ENCODE data around the gene MMP17.

MMP17 gene

DNA sequence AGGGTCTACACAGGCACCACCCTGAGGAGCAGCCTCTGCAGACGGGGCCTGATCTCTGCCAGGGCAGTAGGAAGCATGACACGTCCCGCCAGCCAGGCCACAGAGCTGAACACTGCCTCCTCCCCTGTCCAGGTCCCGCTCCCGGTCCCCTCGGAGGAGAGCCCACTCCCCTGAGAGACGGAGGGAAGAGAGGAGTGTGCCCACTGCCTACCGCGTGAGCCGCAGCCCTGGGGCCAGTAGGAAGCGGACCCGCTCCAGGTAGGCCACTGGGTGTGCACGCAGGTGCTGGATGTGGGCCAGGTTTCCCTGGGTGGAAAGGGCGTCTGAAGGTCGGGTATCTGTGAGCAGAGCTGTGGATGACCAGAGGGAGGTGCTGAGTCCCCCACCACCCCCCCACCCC, 41.9 kb upstream of the MMP17 start:
- no peak for TF ChIP-seq CTCF (IDR thresholded peaks at IDR 0.05; ENCODE audit: insufficient read depth, low read depth, low read length, missing control alignments)
- DNase-seq (ENCODE audit: low read depth) = no peak
- H3K4me3 ChIP-seq (ENCODE audit: low read depth, low read length) = no peak overlapping the region

- H3K4me3 ChIP-seq (ENCODE audit: low read depth, low read length) = no peak overlapping the region
- TF ChIP-seq CTCF (IDR thresholded peaks at IDR 0.05; ENCODE audit: insufficient read depth, low read depth, low read length, missing control alignments) = no peak
- no peak for DNase-seq (ENCODE audit: low read depth)
These were observed 41.0 kb upstream of the MMP17 start for GRCh38 chr12:131787143-131787660.

DNA sequence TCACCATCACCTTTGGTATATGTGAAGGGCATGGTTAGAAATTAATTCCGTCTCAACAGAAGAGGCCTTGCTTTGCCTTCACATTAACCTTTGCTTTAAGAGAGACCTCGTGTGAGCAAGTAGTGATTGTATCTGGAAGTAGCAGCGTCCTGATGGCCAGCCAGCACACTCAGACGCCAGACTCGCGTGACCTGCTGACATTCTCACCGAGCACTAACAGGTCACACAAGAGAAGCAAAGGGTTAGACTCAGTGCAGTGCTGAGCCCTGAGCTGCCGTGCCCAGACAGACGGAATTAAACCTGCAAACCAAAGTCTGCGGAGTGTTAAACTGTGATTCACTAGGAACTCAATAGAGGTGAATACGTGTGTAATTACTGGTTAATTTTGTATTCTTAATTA, 40.1 kb upstream of the MMP17 start:
- no peak overlapping the region for H3K4me3 ChIP-seq (ENCODE audit: low read depth, low read length)
- no peak for DNase-seq (ENCODE audit: low read depth)
- TF ChIP-seq CTCF (IDR thresholded peaks at IDR 0.05; ENCODE audit: insufficient read depth, low read depth, low read length, missing control alignments) = no peak

DNA sequence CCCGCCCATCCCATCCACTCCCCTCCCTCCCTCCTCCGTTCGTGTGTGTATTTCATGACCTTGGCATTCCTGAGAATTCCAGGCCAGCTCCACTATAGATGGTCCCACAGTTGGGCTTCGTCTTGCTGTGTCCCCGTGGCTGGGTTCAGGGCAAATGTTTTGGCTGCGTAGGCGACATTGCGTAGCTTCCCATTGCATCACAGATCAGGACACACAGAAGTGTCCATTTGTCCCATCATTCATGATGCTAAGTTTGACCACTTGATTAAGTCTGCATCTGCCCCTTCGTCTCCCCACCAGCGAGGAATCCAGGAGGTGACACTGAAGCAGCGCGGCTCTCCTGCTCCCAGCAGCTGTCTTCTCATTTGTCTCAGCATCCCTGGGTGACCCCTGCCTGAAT, 38.6 kb upstream of the MMP17 start:
- H3K4me3 ChIP-seq (ENCODE audit: low read depth, low read length) = no peak overlapping the region
- TF ChIP-seq CTCF (IDR thresholded peaks at IDR 0.05; ENCODE audit: insufficient read depth, low read depth, low read length, missing control alignments) = no peak
- no peak for DNase-seq (ENCODE audit: low read depth)

DNA sequence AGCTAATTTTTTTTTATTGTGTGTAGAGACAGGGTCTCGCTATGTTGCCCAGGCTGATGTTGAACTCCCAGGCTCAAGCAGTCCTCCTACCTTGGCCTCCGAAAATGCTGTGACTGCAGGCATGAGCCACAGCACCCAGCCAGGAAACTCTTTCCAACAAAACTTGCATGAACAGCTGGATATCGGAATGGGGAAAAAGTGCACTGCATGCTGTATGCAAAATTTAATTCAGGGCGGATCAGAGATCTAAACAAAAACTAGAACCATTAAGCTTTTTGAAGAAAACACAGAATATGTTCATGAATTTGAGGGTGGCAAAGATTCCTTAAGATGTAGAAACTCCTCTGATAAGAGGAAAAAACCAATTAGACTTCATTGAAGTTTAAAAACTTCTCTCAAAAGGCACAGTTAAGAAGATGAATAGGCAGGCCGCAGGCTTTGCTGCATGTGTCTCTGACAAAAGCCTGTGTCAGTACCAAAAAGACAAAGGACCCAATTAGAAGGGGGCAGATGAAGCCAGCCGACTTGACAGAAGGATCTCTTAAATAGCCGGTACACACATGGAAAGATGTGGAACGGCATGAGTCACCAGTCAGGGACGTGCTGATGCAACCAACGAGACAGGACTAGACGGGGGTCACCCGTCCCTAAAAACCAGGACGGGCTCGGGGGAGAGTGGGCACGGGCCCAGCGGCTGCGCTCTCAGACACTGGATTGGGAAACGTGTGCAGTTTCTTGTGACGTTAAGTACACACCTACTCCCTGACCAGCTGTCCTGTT, 34.8 kb upstream of the MMP17 start:
- no peak for DNase-seq (ENCODE audit: low read depth)
- no peak for TF ChIP-seq CTCF (IDR thresholded peaks at IDR 0.05; ENCODE audit: insufficient read depth, low read depth, low read length, missing control alignments)
- no peak overlapping the region for H3K4me3 ChIP-seq (ENCODE audit: low read depth, low read length)

DNA sequence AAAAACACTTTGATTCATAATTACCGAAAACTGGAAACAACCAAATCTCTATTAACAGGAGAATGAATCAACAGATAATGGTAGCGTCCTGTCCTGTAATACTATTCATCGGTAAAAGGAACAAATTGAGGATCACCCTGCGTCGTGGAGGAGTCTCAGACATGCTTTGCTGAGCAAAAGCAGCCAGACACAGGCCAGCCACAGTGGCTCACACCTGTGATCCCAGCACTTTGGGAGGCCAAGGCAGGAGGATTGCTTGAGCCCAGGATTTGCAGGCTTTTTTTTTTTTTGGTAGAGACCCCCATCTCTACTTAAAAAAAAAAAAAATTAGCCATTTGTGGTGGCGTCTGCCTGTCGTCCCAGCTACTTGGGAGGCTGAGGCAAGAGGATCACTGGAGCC, 34.1 kb upstream of the MMP17 start:
- no peak for TF ChIP-seq CTCF (IDR thresholded peaks at IDR 0.05; ENCODE audit: insufficient read depth, low read depth, low read length, missing control alignments)
- no peak overlapping the region for H3K4me3 ChIP-seq (ENCODE audit: low read depth, low read length)

GRCh38 chr12:131794573-131794972, 33.6 kb upstream of the MMP17 start:
- H3K4me3 ChIP-seq (ENCODE audit: low read depth, low read length) = no peak overlapping the region
- DNase-seq (ENCODE audit: low read depth) = no peak
- no peak for TF ChIP-seq CTCF (IDR thresholded peaks at IDR 0.05; ENCODE audit: insufficient read depth, low read depth, low read length, missing control alignments)

More for the DNA sequence above, 34.1 kb upstream of the MMP17 start:
- DNase-seq (ENCODE audit: low read depth) = no peak
